Endothelial cell of umbilical vein (primary cell): ENCODE data around the gene COL9A3. TPM values are rescaled to one million over a fixed set of nuclear protein-coding genes. Genes with fewer than 3 reads are reported as not detected.

Source experiments
- BruUV-seq: library from RNA; stranded (reverse); fragments of 400-500 nt; replicated peaks from 2 replicates; lab custom pipeline; 2021; lab: Mats Ljungman, UMichigan
- CTCF ChIA-PET: fragments of 300-600, 350-600 bp; sonication (Branson Sonifier 250); formaldehyde crosslinking; loops from one replicate; lab custom pipeline; 2021; ENCODE audit warnings: antibody characterized with exemption, inconsistent platforms; lab: Charles Lee
- POLR2A ChIA-PET: fragments of 300-600, 350-600 bp; sonication (Branson Sonifier 250); formaldehyde crosslinking; loops from one replicate; lab custom pipeline; 2021; ENCODE audit warnings: antibody characterized with exemption, inconsistent platforms; lab: Charles Lee
- DNase-seq: peaks from one replicate; pipeline ENCODE4 v3.0.0-alpha.2; 2011; ENCODE audit warnings: low read depth, low spot score
- FAIRE-seq: peaks from 2 replicates; lab custom pipeline; 2011; peaks lifted over from hg19 to GRCh38; lab: Jason Lieb, UNC
- H2AFZ ChIP-seq: 2 replicates; pipeline ENCODE4 v1.6.0; 2012; ENCODE audit warnings: low read depth, low read length, control low read depth, inconsistent platforms
- H3K27ac ChIP-seq: 2 replicates; pipeline ENCODE4 v1.5.1; 2011; ENCODE audit warnings: low read depth, mild to moderate bottlenecking, control low read depth, low read length, moderate library complexity; ENCODE audit not compliant: insufficient read depth
- H3K27me3 ChIP-seq, 2 experiments: 2 replicates each; pipeline versions ENCODE4 v1.6.0 to v1.6.1; 2011; ENCODE audit warnings: low read length in 2 of 2, mixed read lengths in 1 of 2; ENCODE audit not compliant: control insufficient read depth in 2 of 2, insufficient read depth in 2 of 2
- H3K36me3 ChIP-seq, 2 experiments: 2 replicates in 1 of 2; 3 replicates in 1 of 2; pipeline ENCODE4 v1.5.1; 2011; ENCODE audit warnings: low read length in 2 of 2, mild to moderate bottlenecking in 1 of 2, moderate library complexity in 1 of 2; ENCODE audit not compliant: control insufficient read depth in 2 of 2, insufficient read depth in 2 of 2; ENCODE audit errors: extremely low read depth in 1 of 2
- H3K4me1 ChIP-seq: 3 replicates; pipeline ENCODE4 v1.5.1; 2011; ENCODE audit warnings: mild to moderate bottlenecking, low read length; ENCODE audit not compliant: control insufficient read depth, insufficient read depth; ENCODE audit errors: extremely low read depth
- H3K4me2 ChIP-seq: 2 replicates; pipeline ENCODE4 v1.6.1; 2011; ENCODE audit warnings: low read length, control low read depth, mixed read lengths; ENCODE audit not compliant: insufficient read depth
- H3K4me3 ChIP-seq, 3 experiments: fragments of 200-600 bp in 1 of 3; sonication (generic), shearing (Covaris generic) in 1 of 3; replicated peaks in 1 of 3; 2 replicates each; pipeline ENCODE4 v1.5.1; 2011 to 2016; ENCODE audit warnings: control low read depth in 3 of 3, low read length in 3 of 3, mild to moderate bottlenecking in 2 of 3, inconsistent platforms in 1 of 3, low read depth in 1 of 3, moderate library complexity in 1 of 3; ENCODE audit not compliant: insufficient read depth in 1 of 3
- H3K79me2 ChIP-seq: 2 replicates; pipeline ENCODE4 v1.6.0; 2012; ENCODE audit warnings: low read length, inconsistent platforms; ENCODE audit not compliant: control insufficient read depth, insufficient read depth
- H3K9ac ChIP-seq: replicated peaks from 2 replicates; pipeline ENCODE3; 2011; ENCODE audit warnings: low read length, control low read depth; ENCODE audit not compliant: insufficient read depth; ENCODE audit errors: extremely low read depth
- H3K9me1 ChIP-seq: replicated peaks from 3 replicates; pipeline ENCODE4 v1.6.0; 2011; ENCODE audit warnings: mild to moderate bottlenecking, low read length; ENCODE audit not compliant: control insufficient read depth, insufficient read depth; ENCODE audit errors: extremely low read depth
- H3K9me3 ChIP-seq: replicated peaks from 2 replicates; pipeline ENCODE4 v1.5.1; 2012; ENCODE audit warnings: low read length, inconsistent platforms; ENCODE audit not compliant: control insufficient read depth, insufficient read depth
- H4K20me1 ChIP-seq: replicated peaks from 2 replicates; pipeline ENCODE3; 2011; ENCODE audit warnings: mild to moderate bottlenecking, low read length; ENCODE audit not compliant: control insufficient read depth, insufficient read depth; ENCODE audit errors: extremely low read depth
- CTCF ChIP-seq, 2 donors: IDR thresholded peaks; 1 replicate in 1 of 2; 2 replicates in 1 of 2; pipeline ENCODE4 v1.5.1; 2011; ENCODE audit warnings: low read length in 2 of 2, mild to moderate bottlenecking in 2 of 2, moderate library complexity in 2 of 2, control low read depth in 1 of 2, inconsistent platforms in 1 of 2, low read depth in 1 of 2; ENCODE audit not compliant: insufficient read depth in 1 of 2; ENCODE audit errors: extremely low read depth in 1 of 2
- EZH2 ChIP-seq: IDR thresholded peaks from 2 replicates; pipeline ENCODE4 v1.6.1; 2012; ENCODE audit warnings: borderline replicate concordance, low read depth, mild to moderate bottlenecking, moderate library complexity, low read length, inconsistent platforms; ENCODE audit not compliant: severe bottlenecking
- FOS ChIP-seq: IDR thresholded peaks from 2 replicates; pipeline ENCODE4 v1.6.1; 2011; ENCODE audit warnings: mild to moderate bottlenecking, low read length, moderate library complexity, borderline replicate concordance; ENCODE audit not compliant: insufficient read depth
- GATA2 ChIP-seq: IDR thresholded peaks from 2 replicates; pipeline ENCODE4 v1.7.0; 2011; ENCODE audit warnings: low read depth, mild to moderate bottlenecking, moderate library complexity, mixed read lengths, low read length; ENCODE audit not compliant: insufficient read length, insufficient read depth
- JUN ChIP-seq: IDR thresholded peaks from 2 replicates; pipeline ENCODE4 v1.6.1; 2011; ENCODE audit warnings: borderline replicate concordance, low read depth; ENCODE audit not compliant: insufficient read length, insufficient read depth
- MAX ChIP-seq: IDR thresholded peaks from 2 replicates; pipeline ENCODE4 v1.6.1; 2011; ENCODE audit not compliant: insufficient read depth, insufficient read length
- MYC ChIP-seq: IDR thresholded peaks from one replicate; pipeline ENCODE4 v1.6.1; 2011; ENCODE audit warnings: mild to moderate bottlenecking, low read depth, low read length
- POLR2A ChIP-seq: IDR thresholded peaks from 2 replicates; pipeline ENCODE4 v1.6.1; 2012; ENCODE audit warnings: low read depth, mild to moderate bottlenecking, control low read depth, low read length
- POLR2AphosphoS5 ChIP-seq: IDR thresholded peaks from 2 replicates; pipeline ENCODE4 v1.6.1; 2012; ENCODE audit warnings: low read depth, mild to moderate bottlenecking, control low read depth, low read length, moderate library complexity; ENCODE audit not compliant: insufficient read depth
- dilution Hi-C: fragments of 300-500 bp; cut with MboI; formaldehyde crosslinking; loops from one replicate; pipeline ENCODE4 v1.15.0; 2019; ENCODE audit warnings: low sequenced_read_pairs; ENCODE audit not compliant: extremely low pct_ligation_motif_present
- intact Hi-C: fragments of 100-400 bp; cut with micrococcal nuclease; formaldehyde crosslinking; loops from one replicate; pipeline ENCODE4 v1.10.0; 2022
- polyA plus RNA-seq, 4 experiments: library from polyadenylated mRNA; depleted of rRNA in 3 of 4; stranded (reverse) in 3 of 4; unstranded in 1 of 4; fragments of >200 nt; gene quantifications; 2 replicates each; pipeline versions ENCODE4 v1.2.1 to v1.2.3, GENCODE V29; 2011 to 2012; ENCODE audit warnings: missing spikeins in 1 of 4
- total RNA-seq: library from RNA; stranded (reverse); gene quantifications from 2 replicates; pipeline ENCODE4 v1.2.3, GENCODE V29; 2021

The COL9A3 gene
- total and polyA plus RNA-seq, 2 donors (not counting 3 experiments of a cell fraction or from before 2014, with no cell fraction given), result 0.46 to 0.60 TPM

GRCh38 chr20:62889871-62890270, 73.0 kb downstream of the COL9A3 start:
- Histone ChIP-seq H3K4me1 (no peaks in the 10 kb centered on the region), H2AFZ (no peak overlapping the region), H3K27me3 (no peaks in the 10 kb centered on the region), H3K9ac (no peak overlapping the region), H3K36me3 (peaks cover 35 to 67% of the 10 kb centered on the region in 2 experiments), H3K9me1 (no peaks in the 10 kb centered on the region), H3K27ac (no peak overlapping the region), H3K4me2 (no peak overlapping the region), H4K20me1 (no peaks in the 10 kb centered on the region), H3K9me3 (no peaks in the 10 kb centered on the region), H3K4me3 (no peak overlapping the region), H3K79me2 (no peaks in the 10 kb centered on the region)
- TF ChIP-seq GATA2 (no peak), MYC (no peak), CTCF (IDR thresholded peaks at IDR 0.05; ENCODE audit: extremely low read depth in 1 of 2, insufficient read depth in 1 of 2, low read depth in 1 of 2, low read length in 2 of 2) (no peak), EZH2 (no peak), MAX (no peak), JUN (no peak), FOS (no peak), POLR2A (no peak), POLR2AphosphoS5 (no peak)
- FAIRE-seq (no peak), DNase-seq (no peak)
- no TSS peak for BruUV-seq
- POLR2A ChIA-PET, result no interaction called here
- intact Hi-C loops (no loop called here), dilution Hi-C loops (no loop called here)
- CTCF ChIA-PET, result interaction anchor here (0.8 to 1.8 kb wide), 2 partner anchors 14 to 16 kb away, joined by 3 to 9 read pairs; no protein-coding TSS in a partner anchor
